HFFc6 (cell line): Measurements from ENCODE around the gene SPEF1. TPM values are rescaled to one million over a fixed set of nuclear protein-coding genes. Genes with fewer than 3 reads are reported as not detected.

Experiments
- DNase-seq: peaks from one replicate; pipeline ENCODE4 v3.0.0-alpha.2; 2018
- H3K27ac Mint-ChIP-seq: 2 replicates; pipeline ENCODE4 v1.8.0; 2020; ENCODE audit warnings: mild to moderate bottlenecking, mixed read lengths
- H3K27me3 Mint-ChIP-seq: 2 replicates; pipeline ENCODE4 v1.8.0; 2021; ENCODE audit warnings: mild to moderate bottlenecking, moderate library complexity, mixed read lengths; ENCODE audit not compliant: insufficient read depth
- H3K36me3 Mint-ChIP-seq: 2 replicates; pipeline ENCODE4 v1.8.0; 2021; ENCODE audit warnings: low read depth, mixed read lengths
- H3K4me1 Mint-ChIP-seq: 2 replicates; pipeline ENCODE4 v1.8.0; 2020; ENCODE audit warnings: low read depth, mixed read lengths
- H3K4me3 Mint-ChIP-seq: 2 replicates; pipeline ENCODE4 v1.8.0; 2020; ENCODE audit warnings: mild to moderate bottlenecking, moderate library complexity, mixed read lengths
- H3K9me3 Mint-ChIP-seq: 2 replicates; pipeline ENCODE4 v1.8.0; 2020; ENCODE audit warnings: mild to moderate bottlenecking, mixed read lengths
- CTCF ChIP-seq: fragments of 200-600 bp; sonication (generic); IDR thresholded peaks from 2 replicates; pipeline ENCODE4 v1.5.0; 2021; ENCODE audit warnings: antibody characterized with exemption, mild to moderate bottlenecking
- total RNA-seq, 6 experiments: library from RNA; stranded (reverse); fragmentation: NEBNext Ultra II Directional; extraction: Animal tissue kit (Norgen Biotek cat#: 25700); gene quantifications; 2 replicates in 1 of 6; 3 replicates in 5 of 6; pipeline ENCODE4 v1.2.3, GENCODE V29; 2021

SPEF1 gene
- total RNA-seq, 6 experiments from 2014 or later, result 0.19 to 0.48 (median 0.36) TPM; not detected in 1

GRCh38 chr20:3755814-3756480, 25.3 kb downstream of the SPEF1 start:
- Mint-ChIP-seq H3K27ac (no peak overlapping the region), H3K4me1 (peaks cover 6% of the 10 kb centered on the region), H3K36me3 (peaks cover 11% of the 10 kb centered on the region), H3K4me3 (no peak overlapping the region), H3K27me3 (no peaks in the 10 kb centered on the region), H3K9me3 (no peaks in the 10 kb centered on the region)
- no peak for DNase-seq
- TF ChIP-seq CTCF, result no peak

- no peak for DNase-seq
- H3K27ac Mint-ChIP-seq, result no peak overlapping the region
- H3K4me1 Mint-ChIP-seq, result no peaks in the 10 kb centered on the region
- peaks cover 15% of the 10 kb centered on the region for H3K36me3 Mint-ChIP-seq
- H3K4me3 Mint-ChIP-seq, result no peak overlapping the region
- no peaks in the 10 kb centered on the region for H3K27me3 Mint-ChIP-seq
- no peaks in the 10 kb centered on the region for H3K9me3 Mint-ChIP-seq
- no peak for TF ChIP-seq CTCF
These were observed 26.0 kb downstream of the SPEF1 start for GRCh38 chr20:3755269-3755668.

- no peaks in the 10 kb centered on the region for H3K9me3 Mint-ChIP-seq
- no peak overlapping the region for H3K27ac Mint-ChIP-seq
- no peak overlapping the region for H3K4me3 Mint-ChIP-seq
- TF ChIP-seq CTCF, result no peak
- no peaks in the 10 kb centered on the region for H3K4me1 Mint-ChIP-seq
- DNase-seq, result no peak
- H3K27me3 Mint-ChIP-seq, result no peaks in the 10 kb centered on the region
- peaks cover 15% of the 10 kb centered on the region for H3K36me3 Mint-ChIP-seq
These were observed 27.0 kb downstream of the SPEF1 start for GRCh38 chr20:3754276-3754630.

GRCh38 chr20:3753501-3754275, 27.6 kb downstream of the SPEF1 start:
- Mint-ChIP-seq H3K4me3 (no peak overlapping the region), H3K27ac (no peak overlapping the region), H3K27me3 (no peaks in the 10 kb centered on the region; the same call in 1 of the 2 replicates), H3K9me3 (no peaks in the 10 kb centered on the region), H3K36me3 (peaks cover 15% of the 10 kb centered on the region), H3K4me1 (no peaks in the 10 kb centered on the region)
- TF ChIP-seq CTCF, result no peak
- DNase-seq, result no peak

GRCh38 chr20:3753098-3753497, 28.1 kb downstream of the SPEF1 start:
- Mint-ChIP-seq H3K36me3 (peaks cover 14% of the 10 kb centered on the region), H3K4me1 (no peaks in the 10 kb centered on the region), H3K9me3 (no peaks in the 10 kb centered on the region), H3K4me3 (no peak overlapping the region), H3K27ac (no peak overlapping the region), H3K27me3 (no peaks in the 10 kb centered on the region; the same call in 1 of the 2 replicates)
- DNase-seq, result peak; percentile 47
- peak; percentile 85 for TF ChIP-seq CTCF
